ENCODE results near the gene WASF2.

The WASF2 gene

DNA sequence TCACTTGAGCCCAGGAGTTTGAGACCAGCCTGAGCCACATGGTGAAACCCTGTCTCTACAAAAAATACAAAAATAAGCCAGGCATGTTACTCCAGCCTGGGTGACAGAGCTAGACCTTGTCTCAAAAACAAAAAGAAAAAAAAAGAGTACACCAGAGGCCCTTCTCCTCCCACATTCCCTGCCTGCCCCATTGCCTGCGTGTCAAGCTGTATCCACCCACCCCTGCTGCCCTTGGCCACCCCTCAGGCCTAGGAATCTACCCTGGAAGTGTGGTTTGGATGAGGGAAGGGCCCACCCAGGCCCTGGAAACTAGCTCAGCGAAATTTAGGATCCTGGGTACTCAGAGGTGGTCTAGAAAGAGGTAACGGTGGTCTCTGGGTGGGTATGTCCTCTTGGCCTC lies 25.7 kb upstream of the WASF2 start:
- no peak overlapping the region for H3K4me3 ChIP-seq (ENCODE audit: low read depth, low read length)
- TF ChIP-seq, protein P1, sequence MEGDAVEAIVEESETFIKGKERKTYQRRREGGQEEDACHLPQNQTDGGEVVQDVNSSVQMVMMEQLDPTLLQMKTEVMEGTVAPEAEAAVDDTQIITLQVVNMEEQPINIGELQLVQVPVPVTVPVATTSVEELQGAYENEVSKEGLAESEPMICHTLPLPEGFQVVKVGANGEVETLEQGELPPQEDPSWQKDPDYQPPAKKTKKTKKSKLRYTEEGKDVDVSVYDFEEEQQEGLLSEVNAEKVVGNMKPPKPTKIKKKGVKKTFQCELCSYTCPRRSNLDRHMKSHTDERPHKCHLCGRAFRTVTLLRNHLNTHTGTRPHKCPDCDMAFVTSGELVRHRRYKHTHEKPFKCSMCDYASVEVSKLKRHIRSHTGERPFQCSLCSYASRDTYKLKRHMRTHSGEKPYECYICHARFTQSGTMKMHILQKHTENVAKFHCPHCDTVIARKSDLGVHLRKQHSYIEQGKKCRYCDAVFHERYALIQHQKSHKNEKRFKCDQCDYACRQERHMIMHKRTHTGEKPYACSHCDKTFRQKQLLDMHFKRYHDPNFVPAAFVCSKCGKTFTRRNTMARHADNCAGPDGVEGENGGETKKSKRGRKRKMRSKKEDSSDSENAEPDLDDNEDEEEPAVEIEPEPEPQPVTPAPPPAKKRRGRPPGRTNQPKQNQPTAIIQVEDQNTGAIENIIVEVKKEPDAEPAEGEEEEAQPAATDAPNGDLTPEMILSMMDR (IDR thresholded peaks at IDR 0.05; ENCODE audit: control insufficient read depth, extremely low read depth, insufficient read depth) = no peak
- DNase-seq (ENCODE audit: low read depth) = no peak

DNA sequence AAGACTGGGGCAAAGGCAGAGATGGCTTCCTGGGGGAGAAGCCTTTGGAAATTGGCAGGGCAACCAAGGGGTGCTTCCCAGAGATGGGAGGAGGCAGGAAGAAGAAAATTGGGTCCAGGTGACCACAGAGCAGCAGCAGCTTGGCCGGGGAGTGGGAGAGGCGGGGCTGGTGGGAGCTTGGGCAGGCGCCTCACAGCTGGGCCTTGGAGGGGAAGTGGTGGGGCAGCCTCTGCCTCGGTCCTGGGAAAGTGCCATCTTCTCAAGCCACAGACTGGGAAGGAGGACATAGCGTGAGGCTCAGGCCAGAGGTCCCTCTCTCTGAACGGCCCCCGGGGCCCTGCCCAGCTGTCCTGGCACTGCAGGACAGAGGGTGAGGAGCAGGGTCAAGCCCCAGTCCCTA lies 24.0 kb upstream of the WASF2 start:
- TF ChIP-seq, protein P1 (IDR thresholded peaks at IDR 0.05; ENCODE audit: control insufficient read depth, extremely low read depth, insufficient read depth) = no peak

DNA sequence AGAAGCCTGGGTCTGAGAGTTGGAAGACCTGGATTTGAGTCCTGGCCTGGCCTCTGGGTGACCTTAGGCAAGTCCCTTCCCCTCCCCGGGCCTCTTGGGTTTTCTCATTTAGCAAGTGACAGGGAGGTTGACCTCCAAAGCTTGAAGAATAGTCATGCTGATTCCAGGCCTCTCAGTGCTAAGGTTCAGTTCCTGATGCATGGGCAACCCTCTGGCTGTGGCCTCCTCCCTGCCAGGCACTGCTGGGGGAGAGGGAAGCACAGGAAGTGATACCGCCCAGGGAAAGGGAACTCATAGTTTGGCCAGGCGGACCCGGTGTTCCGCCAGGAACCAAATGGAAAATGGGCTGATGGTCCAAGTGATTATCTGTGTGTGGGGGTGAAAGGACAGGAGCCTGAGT lies 23.6 kb upstream of the WASF2 start:
- DNase-seq (ENCODE audit: low read depth) = no peak
- TF ChIP-seq, protein P1 (IDR thresholded peaks at IDR 0.05; ENCODE audit: control insufficient read depth, extremely low read depth, insufficient read depth) = no peak
- H3K4me3 ChIP-seq (ENCODE audit: low read depth, low read length) = no peak overlapping the region

More for the DNA sequence above, 24.0 kb upstream of the WASF2 start:
- H3K4me3 ChIP-seq (ENCODE audit: low read depth, low read length) = no peak overlapping the region
- DNase-seq (ENCODE audit: low read depth) = no peak

DNA sequence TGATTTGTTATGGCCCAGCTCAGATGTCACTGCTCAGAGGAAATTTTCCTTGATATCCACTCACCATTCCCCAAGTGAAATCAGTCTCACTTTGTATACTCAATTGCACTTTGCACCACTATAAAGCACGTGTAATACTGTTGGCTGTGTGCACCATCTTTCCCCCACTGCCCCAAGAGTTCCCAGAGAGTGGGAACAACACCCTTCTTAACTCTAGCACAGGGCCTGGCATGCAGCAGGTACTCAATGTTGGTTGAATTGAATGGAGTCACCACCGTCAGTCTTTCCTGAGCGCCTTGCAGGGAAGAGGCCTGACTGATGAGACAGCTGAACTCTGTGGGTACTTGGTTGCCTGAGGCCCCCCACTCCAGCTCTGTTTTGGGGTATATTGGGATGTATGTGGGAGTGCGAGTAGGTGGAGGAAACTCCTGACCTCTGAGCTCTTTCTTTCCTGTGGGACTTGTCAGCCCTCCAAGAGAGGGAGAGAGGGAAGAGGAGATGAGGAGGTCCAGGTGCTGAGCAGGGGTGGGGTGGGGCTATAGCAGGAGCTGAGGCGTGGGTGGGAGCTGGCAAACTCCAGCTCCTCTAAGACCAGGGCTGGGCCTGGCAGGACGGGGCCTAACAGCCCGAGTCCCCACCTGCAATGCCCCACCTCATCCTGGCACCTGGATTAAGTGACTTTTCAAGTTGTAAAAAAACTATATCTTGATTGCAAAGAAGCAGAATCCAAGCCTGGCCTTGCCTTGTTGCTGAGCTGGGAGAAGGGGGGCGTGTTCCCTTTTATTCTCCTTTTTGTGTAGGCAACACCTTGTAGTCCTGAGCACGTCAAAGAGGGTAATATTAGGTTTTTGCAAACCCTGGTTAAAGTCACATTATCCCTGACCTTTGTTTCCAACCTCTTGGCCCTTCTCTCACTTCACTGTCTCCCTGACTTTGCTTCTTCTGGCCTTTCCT lies 19.4 kb upstream of the WASF2 start:
- no peak overlapping the region for H3K4me3 ChIP-seq (ENCODE audit: low read depth, low read length)
- DNase-seq (ENCODE audit: low read depth) = no peak
- TF ChIP-seq, protein P1 (IDR thresholded peaks at IDR 0.05; ENCODE audit: control insufficient read depth, extremely low read depth, insufficient read depth) = no peak

DNA sequence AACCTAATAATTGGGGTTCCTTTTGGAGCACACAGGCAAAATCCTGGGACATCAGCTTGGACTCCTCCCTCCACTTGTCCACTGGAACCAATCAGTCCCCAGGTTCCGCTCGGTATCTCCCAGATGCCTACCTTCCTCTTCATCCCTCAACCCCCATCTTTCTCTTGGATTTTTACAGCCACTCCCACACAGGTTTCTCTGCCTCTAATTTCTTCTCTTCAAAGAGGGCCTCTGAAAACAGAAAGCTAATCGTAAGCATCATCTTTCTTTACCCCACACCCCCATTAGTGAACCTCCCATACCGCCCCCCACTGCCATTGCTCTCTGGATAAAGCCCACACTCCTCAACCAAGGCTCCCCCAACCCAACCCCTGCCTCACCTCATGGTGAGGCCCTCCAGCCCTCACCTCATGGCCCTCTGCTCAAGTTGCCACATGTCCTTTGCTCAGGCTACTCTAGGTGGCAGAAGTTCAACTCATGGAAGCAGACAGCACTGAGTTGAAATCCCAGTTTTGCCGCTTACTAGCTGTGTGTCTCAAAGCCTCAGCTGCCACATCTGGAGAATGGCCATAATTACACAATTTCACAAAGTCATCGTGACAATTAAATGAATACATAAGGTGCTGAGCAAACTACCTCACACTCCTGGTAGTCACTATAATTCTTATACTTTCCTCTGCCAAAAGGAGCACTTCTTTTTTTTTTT lies 18.1 kb upstream of the WASF2 start:
- H3K4me3 ChIP-seq (ENCODE audit: low read depth, low read length) = no peak overlapping the region
- TF ChIP-seq, protein P1 (IDR thresholded peaks at IDR 0.05; ENCODE audit: control insufficient read depth, extremely low read depth, insufficient read depth) = peak; percentile 36
- DNase-seq (ENCODE audit: low read depth) = peak; percentile 51

DNA sequence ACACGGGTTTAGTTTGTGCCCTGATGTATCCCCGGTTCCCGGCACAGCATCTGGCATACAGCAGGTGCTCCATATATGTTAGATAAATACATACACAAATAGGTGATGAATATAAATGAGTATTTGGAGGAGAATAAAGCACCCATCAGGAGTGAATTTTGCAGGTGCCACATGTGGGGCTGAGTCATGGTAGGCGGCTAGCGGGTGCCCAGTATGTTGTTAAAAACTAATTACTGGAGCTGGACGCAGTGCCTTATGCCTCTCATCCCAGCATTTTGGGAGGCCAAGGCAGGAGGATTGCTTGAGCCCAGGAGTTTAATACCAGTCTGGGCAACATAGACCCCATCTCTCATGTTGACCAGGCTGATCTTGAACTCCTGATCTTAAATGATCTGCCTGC lies 16.7 kb upstream of the WASF2 start:
- TF ChIP-seq, protein P1 (IDR thresholded peaks at IDR 0.05; ENCODE audit: control insufficient read depth, extremely low read depth, insufficient read depth) = no peak
- DNase-seq (ENCODE audit: low read depth) = no peak
- no peak overlapping the region for H3K4me3 ChIP-seq (ENCODE audit: low read depth, low read length)

Data from LNCaP clone FGC (cell line).